Body of pancreas (tissue), 4 donors: Measurements from ENCODE around the gene IKZF3.
"Not testable (repeated sequence)": the region's sequence is repeated elsewhere in the genome, so short reads cannot be mapped to it uniquely, and the experiment has no call there.

Experiments
- CTCF ChIP-seq, 7 experiments: fragments of 450-650 bp in 4 of 7; fragments of 200-600 bp in 3 of 7; sonication (generic) in 3 of 7; IDR thresholded peaks; one replicate each; pipeline ENCODE4 v1.5.1; 2016 to 2019; ENCODE audit warnings: antibody characterized with exemption in 7 of 7
- POLR2A ChIP-seq, 3 donors: fragments of 450-650 bp; IDR thresholded peaks; one replicate each; pipeline ENCODE4 v1.6.1; 2016; ENCODE audit warnings: antibody characterized with exemption in 3 of 3, mild to moderate bottlenecking in 2 of 3

DNA sequence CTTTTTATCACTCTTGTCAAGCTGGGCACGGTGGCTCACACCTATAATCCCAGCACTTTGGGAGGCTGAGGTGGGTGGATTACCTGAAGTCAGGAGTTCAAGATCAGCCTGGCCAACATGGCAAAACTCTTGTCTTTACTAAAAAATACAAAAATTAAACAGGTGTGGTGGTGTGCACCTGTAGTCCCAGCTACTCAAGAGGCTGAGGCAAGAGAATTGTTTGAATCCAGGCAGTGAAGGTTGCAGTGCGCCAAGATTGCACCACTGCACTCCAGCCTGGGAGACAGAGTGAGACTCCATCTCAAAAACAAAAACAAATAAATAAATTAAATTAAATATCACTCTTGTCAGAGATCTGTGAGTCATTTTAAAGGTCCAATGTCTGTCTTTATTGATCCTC, 37.9 kb upstream of the IKZF3 start:
- TF ChIP-seq CTCF, POLR2A (IDR thresholded peaks at IDR 0.05): not testable (repeated sequence)
